H9 (cell line): ENCODE measurements around the gene FNIP2. TPM values are rescaled to one million over a fixed set of nuclear protein-coding genes. Genes with fewer than 3 reads are reported as not detected.

ENCODE experiments used
- DNase-seq: peaks from one replicate; pipeline ENCODE4 v3.0.0-alpha.2; 2017
- H2AFZ ChIP-seq: one replicate; pipeline ENCODE4 v1.6.1; 2013; ENCODE audit warnings: mild to moderate bottlenecking, low read length, control low read depth, moderate library complexity
- H2AK5ac ChIP-seq: 2 replicates; pipeline ENCODE4 v1.6.1; 2013; ENCODE audit warnings: low read length, control low read depth, mixed read lengths; ENCODE audit not compliant: insufficient read length
- H2BK120ac ChIP-seq: one replicate; pipeline ENCODE4 v1.6.1; 2013; ENCODE audit warnings: low read depth, mild to moderate bottlenecking, low read length, control low read depth, inconsistent platforms; ENCODE audit not compliant: poor library complexity, severe bottlenecking
- H2BK12ac ChIP-seq: 2 replicates; pipeline ENCODE4 v1.6.1; 2013; ENCODE audit warnings: low read length, control low read depth, mixed read lengths, low read depth; ENCODE audit not compliant: insufficient read length
- H2BK15ac ChIP-seq: 2 replicates; pipeline ENCODE4 v1.6.1; 2013; ENCODE audit warnings: low read depth, low read length, control low read depth
- H2BK20ac ChIP-seq: one replicate; pipeline ENCODE4 v1.6.1; 2013; ENCODE audit warnings: low read depth, mild to moderate bottlenecking, low read length, control low read depth, inconsistent platforms; ENCODE audit not compliant: poor library complexity, severe bottlenecking
- H2BK5ac ChIP-seq: 2 replicates; pipeline ENCODE4 v1.6.1; 2013; ENCODE audit warnings: low read length, control low read depth, mixed read lengths; ENCODE audit not compliant: insufficient read length
- H3K14ac ChIP-seq: 2 replicates; pipeline ENCODE4 v1.6.1; 2013; ENCODE audit warnings: low read length, control low read depth; ENCODE audit not compliant: insufficient read depth
- H3K18ac ChIP-seq: 2 replicates; pipeline ENCODE4 v1.6.1; 2013; ENCODE audit warnings: low read depth, mild to moderate bottlenecking, mixed read lengths, low read length, control low read depth; ENCODE audit not compliant: insufficient read length
- H3K23ac ChIP-seq: 2 replicates; pipeline ENCODE4 v1.6.1; 2013; ENCODE audit warnings: low read length, control low read depth, mixed read lengths, low read depth; ENCODE audit not compliant: insufficient read length
- H3K23me2 ChIP-seq: 2 replicates; pipeline ENCODE4 v1.6.1; 2013; ENCODE audit warnings: low read depth, mild to moderate bottlenecking, mixed read lengths, low read length, control low read depth; ENCODE audit not compliant: insufficient read length, poor library complexity, severe bottlenecking
- H3K27ac ChIP-seq: 2 replicates; pipeline ENCODE4 v1.5.1; 2013; ENCODE audit warnings: low read length, control low read depth, mixed read lengths, low read depth; ENCODE audit not compliant: insufficient read length
- H3K27me3 ChIP-seq: 2 replicates; pipeline ENCODE4 v1.6.1; 2013; ENCODE audit warnings: low read length, control low read depth, inconsistent platforms; ENCODE audit not compliant: insufficient read depth
- H3K4ac ChIP-seq: 2 replicates; pipeline ENCODE4 v1.6.1; 2013; ENCODE audit warnings: low read depth, mild to moderate bottlenecking, control low read depth, inconsistent platforms, low read length, moderate library complexity
- H3K4me1 ChIP-seq: 2 replicates; pipeline ENCODE4 v1.6.1; 2013; ENCODE audit warnings: low read length, control low read depth, inconsistent platforms; ENCODE audit not compliant: insufficient read depth
- H3K4me2 ChIP-seq: 2 replicates; pipeline ENCODE4 v1.6.1; 2013; ENCODE audit warnings: low read length, control low read depth, mixed read lengths; ENCODE audit not compliant: insufficient read length, insufficient read depth
- H3K56ac ChIP-seq: 2 replicates; pipeline ENCODE4 v1.6.1; 2013; ENCODE audit warnings: low read depth, mild to moderate bottlenecking, mixed read lengths, low read length, control low read depth; ENCODE audit not compliant: insufficient read length
- H3K79me1 ChIP-seq: 2 replicates; pipeline ENCODE4 v1.6.1; 2013; ENCODE audit warnings: low read depth, mild to moderate bottlenecking, moderate library complexity, low read length, control low read depth, inconsistent platforms; ENCODE audit not compliant: insufficient read depth, poor library complexity, severe bottlenecking
- H3K79me2 ChIP-seq: 2 replicates; pipeline ENCODE4 v1.6.1; 2013; ENCODE audit warnings: low read length, control low read depth, inconsistent platforms; ENCODE audit not compliant: insufficient read depth
- H3K9ac ChIP-seq: 2 replicates; pipeline ENCODE4 v1.6.1; 2013; ENCODE audit warnings: low read length, control low read depth, mixed read lengths; ENCODE audit not compliant: insufficient read length; ENCODE audit errors: extremely low read depth
- H3K9me3 ChIP-seq: one replicate; pipeline ENCODE4 v1.6.1; 2013; ENCODE audit warnings: low read depth, low read length, inconsistent platforms; ENCODE audit not compliant: control insufficient read depth
- H3T11ph ChIP-seq: one replicate; pipeline ENCODE4 v1.6.1; 2013; ENCODE audit warnings: mild to moderate bottlenecking, low read length, control low read depth, inconsistent platforms
- H4K20me1 ChIP-seq: one replicate; pipeline ENCODE4 v1.6.1; 2013; ENCODE audit not compliant: control insufficient read depth, insufficient read length, insufficient read depth
- H4K5ac ChIP-seq: 2 replicates; pipeline ENCODE4 v1.6.1; 2013; ENCODE audit warnings: low read depth, mild to moderate bottlenecking, mixed read lengths, low read length, control low read depth; ENCODE audit not compliant: insufficient read length
- H4K8ac ChIP-seq: replicated peaks from 2 replicates; pipeline ENCODE4 v1.6.1; 2013; ENCODE audit warnings: low read length, control low read depth, mixed read lengths, low read depth; ENCODE audit not compliant: insufficient read length
- H4K91ac ChIP-seq: 2 replicates; pipeline ENCODE4 v1.6.1; 2013; ENCODE audit warnings: low read depth, mild to moderate bottlenecking, moderate library complexity, mixed read lengths, low read length, control low read depth; ENCODE audit not compliant: insufficient read length
- H3K27ac Mint-ChIP-seq, 3 experiments: 2 replicates in 2 of 3; 3 replicates in 1 of 3; pipeline ENCODE4 v1.8.0; 2020 to 2021; ENCODE audit warnings: mixed read lengths in 3 of 3, mild to moderate bottlenecking in 1 of 3, moderate library complexity in 1 of 3
- H3K27me3 Mint-ChIP-seq: 2 replicates; pipeline ENCODE4 v1.8.0; 2021; ENCODE audit warnings: low read depth, mild to moderate bottlenecking, moderate library complexity, mixed read lengths
- H3K36me3 Mint-ChIP-seq, 3 experiments: 2 replicates in 2 of 3; 3 replicates in 1 of 3; pipeline ENCODE4 v1.8.0; 2020 to 2021; ENCODE audit warnings: low read depth in 3 of 3, mixed read lengths in 3 of 3; ENCODE audit not compliant: insufficient read depth in 1 of 3
- H3K4me1 Mint-ChIP-seq, 2 experiments: 2 replicates each; pipeline ENCODE4 v1.8.0; 2020; ENCODE audit warnings: mixed read lengths in 2 of 2
- H3K4me3 Mint-ChIP-seq, 2 experiments: 2 replicates in 1 of 2; 3 replicates in 1 of 2; pipeline ENCODE4 v1.8.0; 2020 to 2021; ENCODE audit warnings: mild to moderate bottlenecking in 2 of 2, mixed read lengths in 2 of 2, moderate library complexity in 1 of 2
- H3K9me3 Mint-ChIP-seq, 2 experiments: 2 replicates in 1 of 2; 3 replicates in 1 of 2; pipeline ENCODE4 v1.8.0; 2020; ENCODE audit warnings: mild to moderate bottlenecking in 2 of 2, mixed read lengths in 2 of 2, moderate library complexity in 1 of 2
- WGBS: extraction: QIAGEN DNeasy Blood & Tissue Kit; methylation state at CpG from one replicate; pipeline ENCODE4 v1.1.7; 2013; ENCODE audit warnings: missing lambda C conversion rate, low lambda C conversion rate, mixed read lengths; ENCODE audit not compliant: insufficient read length; ENCODE audit errors: extremely low coverage; 5-methylcytosine and 5-hydroxymethylcytosine counted together
- total RNA-seq: library from RNA; stranded (reverse); gene quantifications from 2 replicates; pipeline ENCODE4 v1.2.1, GENCODE V29; 2021
- TF ChIP-seq, protein P1 (sequence below): fragments of 200-600 bp; sonication (generic); conservative IDR thresholded peaks from 3 replicates; pipeline ENCODE4 v1.8.0; 2021; ENCODE audit warnings: antibody characterized with exemption, mild to moderate bottlenecking

FNIP2 gene
- total RNA-seq, 1 experiment from 2014 or later, result 9.6 TPM

DNA sequence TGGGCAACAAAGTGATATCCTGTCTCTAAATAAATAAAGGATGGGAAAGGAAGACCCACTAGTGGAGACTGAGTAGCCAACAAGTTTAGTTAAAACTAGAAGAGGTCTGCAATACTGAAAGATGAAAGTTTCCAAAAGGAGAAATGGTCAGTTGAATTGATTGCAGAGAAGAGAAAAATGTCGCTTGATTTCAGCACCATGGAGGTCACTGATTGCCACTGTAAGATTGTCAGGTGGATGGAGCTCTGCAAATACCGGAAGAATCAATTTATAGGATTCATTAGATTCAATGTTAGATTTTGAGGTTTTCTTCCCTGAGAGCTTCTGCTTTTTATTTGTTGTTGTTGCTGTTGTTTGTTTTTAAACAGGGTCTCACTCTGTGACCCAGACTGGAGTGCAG is 5.4 kb upstream of the FNIP2 start:
- Histone ChIP-seq H3K23ac (no peak overlapping the region), H2BK15ac (no peak overlapping the region), H2BK12ac (no peak overlapping the region), H3K9me3 (no peaks in the 10 kb centered on the region), H3T11ph (no peak overlapping the region), H3K79me2 (no peaks in the 10 kb centered on the region), H2BK5ac (no peak overlapping the region), H4K91ac (no peak overlapping the region), H3K27ac (no peak overlapping the region), H3K18ac (no peak overlapping the region), H3K4me1 (no peaks in the 10 kb centered on the region), H3K23me2 (no peaks in the 10 kb centered on the region), H3K14ac (no peak overlapping the region), H3K4ac (no peak overlapping the region), H3K56ac (no peak overlapping the region), H3K4me2 (no peak overlapping the region), H2BK20ac (no peak overlapping the region), H2BK120ac (no peak overlapping the region), H4K5ac (no peak overlapping the region), H2AK5ac (no peak overlapping the region), H3K79me1 (no peaks in the 10 kb centered on the region), H4K20me1 (no peaks in the 10 kb centered on the region), H3K27me3 (no peaks in the 10 kb centered on the region), H2AFZ (no peak overlapping the region), H4K8ac (no peak overlapping the region), H3K9ac (no peak overlapping the region)
- no CpG with 5 or more reads among the region's 2 CpGs for WGBS
- Mint-ChIP-seq H3K4me3 (no peak overlapping the region), H3K27me3 (peaks cover 6% of the 10 kb centered on the region), H3K9me3 (peaks cover 12 to 14% of the 10 kb centered on the region in 2 experiments; a peak in 4 of 5 replicates), H3K27ac (no peak overlapping the region), H3K36me3 (peaks cover 3 to 12% (median 5%) of the 10 kb centered on the region in 3 experiments; a peak in 3 of 7 replicates), H3K4me1 (peaks cover 8 to 9% of the 10 kb centered on the region in 2 experiments)
- DNase-seq, result no peak
- TF ChIP-seq, protein P1, sequence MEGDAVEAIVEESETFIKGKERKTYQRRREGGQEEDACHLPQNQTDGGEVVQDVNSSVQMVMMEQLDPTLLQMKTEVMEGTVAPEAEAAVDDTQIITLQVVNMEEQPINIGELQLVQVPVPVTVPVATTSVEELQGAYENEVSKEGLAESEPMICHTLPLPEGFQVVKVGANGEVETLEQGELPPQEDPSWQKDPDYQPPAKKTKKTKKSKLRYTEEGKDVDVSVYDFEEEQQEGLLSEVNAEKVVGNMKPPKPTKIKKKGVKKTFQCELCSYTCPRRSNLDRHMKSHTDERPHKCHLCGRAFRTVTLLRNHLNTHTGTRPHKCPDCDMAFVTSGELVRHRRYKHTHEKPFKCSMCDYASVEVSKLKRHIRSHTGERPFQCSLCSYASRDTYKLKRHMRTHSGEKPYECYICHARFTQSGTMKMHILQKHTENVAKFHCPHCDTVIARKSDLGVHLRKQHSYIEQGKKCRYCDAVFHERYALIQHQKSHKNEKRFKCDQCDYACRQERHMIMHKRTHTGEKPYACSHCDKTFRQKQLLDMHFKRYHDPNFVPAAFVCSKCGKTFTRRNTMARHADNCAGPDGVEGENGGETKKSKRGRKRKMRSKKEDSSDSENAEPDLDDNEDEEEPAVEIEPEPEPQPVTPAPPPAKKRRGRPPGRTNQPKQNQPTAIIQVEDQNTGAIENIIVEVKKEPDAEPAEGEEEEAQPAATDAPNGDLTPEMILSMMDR, result no peak
